Psoas muscle (tissue), 8 donors: ENCODE measurements around the gene FNIP1. TPM values are rescaled to one million over a fixed set of nuclear protein-coding genes. Genes with fewer than 3 reads are reported as not detected.

Experiments
- ATAC-seq, 4 donors: fragments of 200-7000 bp; cut with Tn5 transposase; one replicate each; pipeline ENCODE4 v1.9.1; 2020; ENCODE audit warnings: moderate library complexity in 3 of 4, mild to moderate bottlenecking in 2 of 4
- DNase-seq, 2 donors: peaks; one replicate each; pipeline ENCODE4 v3.0.0-alpha.2; 2020
- H3K27ac ChIP-seq: fragments of 200-600 bp; one replicate; pipeline ENCODE4 v1.8.0; 2022
- H3K27me3 ChIP-seq, 3 donors: fragments of 200-600 bp in 1 of 3; one replicate each; pipeline versions ENCODE4 v1.6.1 to v1.8.0; 2013 to 2022; ENCODE audit warnings: low read length in 2 of 3, mild to moderate bottlenecking in 2 of 3, moderate library complexity in 1 of 3; ENCODE audit not compliant: insufficient read depth in 3 of 3
- H3K36me3 ChIP-seq, 2 donors: fragments of 200-600 bp in 1 of 2; one replicate each; pipeline versions ENCODE4 v1.6.1 to v1.8.0; 2013 to 2022; ENCODE audit warnings: low read depth in 1 of 2, mild to moderate bottlenecking in 1 of 2, moderate library complexity in 1 of 2; ENCODE audit not compliant: insufficient read depth in 1 of 2
- H3K4me1 ChIP-seq: fragments of 200-600 bp; one replicate; pipeline ENCODE4 v1.8.0; 2022
- H3K4me3 ChIP-seq: fragments of 200-600 bp; one replicate; pipeline ENCODE4 v1.8.0; 2022; ENCODE audit warnings: mild to moderate bottlenecking
- H3K9me3 ChIP-seq: fragments of 200-600 bp; one replicate; pipeline ENCODE4 v1.8.0; 2022
- CTCF ChIP-seq: fragments of 200-600 bp; IDR thresholded peaks from one replicate; pipeline ENCODE4 v1.8.0; 2022; ENCODE audit warnings: antibody characterized with exemption
- whole genome bisulfite sequencing, 3 donors: extraction: QIAGEN DNeasy Blood & Tissue Kit; methylation state at CpG; one replicate each; pipeline versions ENCODE4 v1.1.6 to v1.1.7; 2013; 5-methylcytosine and 5-hydroxymethylcytosine counted together
- intact Hi-C, 2 donors: fragments of 100-400 bp; cut with DNase I; formaldehyde crosslinking; loops; one replicate each; pipeline versions ENCODE4 v1.11.0 to v1.14.2; 2022
- polyA plus RNA-seq, 3 donors: library from polyadenylated mRNA; stranded (reverse); fragments of 200-250 nt; gene quantifications; one replicate each; pipeline ENCODE4 v1.2.3, GENCODE V29; 2013
- total RNA-seq, 4 donors: library from RNA; stranded (reverse); fragmentation: NEBNext Ultra II Directional in 2 of 4; extraction: Animal tissue kit (Norgen Biotek cat#: 25700) in 2 of 4; gene quantifications; one replicate each; pipeline versions ENCODE4 v1.2.1 to v1.2.4, GENCODE V29; 2021 to 2023
- donor health status: healthy with polysubstance abuse.
- donor health status: DM: no; HTN: no; CAD: no; lungs with moderate emphysema.
- donor health status: Bipolar disorder and iron deficiency.
- donor health status: healthy.
- donor health status: DM: yes; HTN: yes; CAD: no.
- donor health status: DM: no; HTN: no; CAD: no.
- donor health status: DM: no; HTN: no; CAD: no.
- donor health status: DM: yes; HTN: yes; CAD: no.

FNIP1 gene
- total and polyA plus RNA-seq, 7 donors, result 6.4 to 45.2 (median 25.0) TPM

DNA sequence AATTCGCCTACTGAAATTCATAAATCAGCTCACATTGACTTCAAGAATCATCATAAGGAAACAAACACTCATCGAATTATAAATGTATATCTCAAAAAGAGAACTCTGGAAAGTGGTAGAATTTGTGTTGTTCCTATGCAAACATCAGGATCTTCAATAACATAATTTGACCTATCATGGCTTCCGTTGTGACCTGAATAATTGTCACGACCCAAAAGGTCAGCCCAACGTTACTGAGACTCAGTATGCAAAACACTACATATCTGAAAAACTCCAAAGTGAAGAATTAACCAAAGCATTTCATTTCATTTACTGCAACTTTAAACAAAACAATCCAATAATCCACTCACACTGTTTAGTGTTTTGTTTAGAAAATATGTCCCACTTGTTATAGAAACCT, 163.0 kb downstream of the FNIP1 start:
- DNase-seq (no peak), ATAC-seq (no peak)
- 50 to 56% (median 51%) methylated on average over 5 of the region's 5 CpGs for WGBS, 3 donors
- Histone ChIP-seq H3K36me3 (no peaks in the 10 kb centered on the region), H3K9me3 (no peaks in the 10 kb centered on the region), H3K27me3 (no peaks in the 10 kb centered on the region), H3K4me3 (peak overlapping the region; percentile 89), H3K27ac (peak overlapping the region; percentile 95), H3K4me1 (peaks cover 44% of the 10 kb centered on the region)
- intact Hi-C loops, result loop anchor here in 1 of 2 donors (5.0 kb wide), 1 partner anchor 163 kb away; the partner anchor contains the start of gene FNIP1
- TF ChIP-seq CTCF, result no peak

DNA sequence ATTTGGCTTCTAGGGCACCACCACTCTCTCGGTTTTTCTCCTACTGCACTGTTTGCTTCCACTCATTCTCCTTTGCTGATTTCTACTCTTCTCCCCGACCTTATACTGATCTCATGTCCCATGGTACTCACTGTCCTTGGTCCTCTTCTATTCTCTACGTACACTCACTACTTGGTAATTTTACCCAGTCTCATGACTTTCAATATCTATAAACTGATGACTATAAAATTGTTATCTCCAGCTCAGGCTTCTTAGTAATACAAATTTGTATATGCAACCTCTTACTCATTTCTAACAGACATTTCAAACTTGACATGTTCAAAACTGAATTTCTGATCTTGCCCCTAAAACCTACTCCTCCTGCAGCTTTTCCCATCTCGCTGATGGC, 165.9 kb downstream of the FNIP1 start:
- Histone ChIP-seq H3K27me3 (no peaks in the 10 kb centered on the region), H3K4me3 (no peak overlapping the region), H3K4me1 (peaks cover 39% of the 10 kb centered on the region), H3K27ac (no peak overlapping the region), H3K9me3 (no peaks in the 10 kb centered on the region), H3K36me3 (no peaks in the 10 kb centered on the region)
- WGBS, 3 donors, result 64 to 84% (median 75%) methylated on average over 4 of the region's 4 CpGs
- DNase-seq (no peak), ATAC-seq (no peak)
- intact Hi-C loops, result loop anchor here in 1 of 2 donors (1.0 to 5.0 kb wide), 2 partner anchors 33 to 166 kb away; partner anchors contain the start of gene FNIP1
- no peak for TF ChIP-seq CTCF

DNA sequence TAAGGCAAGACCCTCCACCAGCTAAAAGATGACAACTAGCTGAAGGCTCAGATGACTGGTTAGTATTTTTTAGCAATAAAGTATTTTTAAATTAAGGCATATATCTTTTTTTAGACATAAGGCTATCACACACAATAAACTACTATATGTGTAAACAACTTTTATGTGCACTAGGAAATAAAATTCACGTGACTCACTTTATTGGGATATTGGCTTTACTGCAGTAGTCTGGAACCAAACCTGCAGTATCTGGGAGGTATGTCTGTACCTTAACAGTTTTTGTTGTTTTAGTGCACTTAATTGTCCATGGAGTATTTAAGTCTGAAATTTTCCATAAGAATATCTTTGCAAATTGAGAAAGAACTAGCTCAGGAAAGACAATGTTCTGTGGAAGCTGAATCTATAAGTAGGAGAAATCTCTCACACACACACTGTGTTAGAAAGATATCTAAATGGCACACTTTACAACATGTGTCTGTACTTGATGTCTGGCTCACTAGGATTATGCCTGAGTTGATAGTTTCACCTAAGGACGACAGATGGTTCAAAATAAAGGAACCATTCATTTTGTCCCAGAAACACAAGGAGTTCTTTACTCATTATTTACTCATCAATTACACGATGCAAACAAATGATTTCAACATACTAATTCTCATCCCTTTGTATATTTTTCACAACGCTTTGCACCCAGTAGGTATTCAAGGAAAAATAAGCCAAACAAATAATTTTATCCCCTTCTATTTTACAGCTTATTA, 166.4 kb downstream of the FNIP1 start:
- Histone ChIP-seq H3K4me3 (no peak overlapping the region), H3K9me3 (no peaks in the 10 kb centered on the region), H3K27me3 (no peaks in the 10 kb centered on the region), H3K4me1 (peaks cover 39% of the 10 kb centered on the region), H3K27ac (no peak overlapping the region), H3K36me3 (no peaks in the 10 kb centered on the region)
- ATAC-seq (no peak), DNase-seq (no peak)
- WGBS, 3 donors, result 59 to 68% (median 59%) methylated on average over 4 of the region's 4 CpGs
- no peak for TF ChIP-seq CTCF
- intact Hi-C loops, result loop anchor here in 1 of 2 donors (1.0 to 5.0 kb wide), 2 partner anchors 32 to 167 kb away; partner anchors contain the start of gene FNIP1

GRCh38 chr5:131628990-131629389, 167.8 kb downstream of the FNIP1 start:
- TF ChIP-seq CTCF, result no peak
- Histone ChIP-seq H3K36me3 (no peaks in the 10 kb centered on the region), H3K27ac (no peak overlapping the region), H3K4me1 (peaks cover 38% of the 10 kb centered on the region), H3K9me3 (no peaks in the 10 kb centered on the region), H3K4me3 (no peak overlapping the region), H3K27me3 (no peaks in the 10 kb centered on the region)
- 89 to 93% (median 93%) methylated on average over 1 of the region's 1 CpG for WGBS, 3 donors
- ATAC-seq (no peak), DNase-seq (no peak)
- intact Hi-C loops, result no loop called here
